Body of pancreas (tissue), 4 donors: ENCODE data around the gene GIPC1. TPM values are rescaled to one million over a fixed set of nuclear protein-coding genes. Genes with fewer than 3 reads are reported as not detected.
A peak's percentile ranks its signal among the peaks of the same experiment; 100 is the strongest.

Source experiments
- ATAC-seq: fragments of 150-250 bp; one replicate; pipeline ENCODE4 v1.9.1; 2016
- DNase-seq, 4 donors: peaks; one replicate each; pipeline ENCODE4 v3.0.0-alpha.2; 2019
- H3K27ac ChIP-seq, 4 donors: fragments of 200-600 bp; sonication (generic); 1 replicate in 3 of 4; 2 replicates in 1 of 4; pipeline versions ENCODE4 v1.5.1 to v1.6.1; 2016 to 2019; ENCODE audit warnings: mild to moderate bottlenecking in 1 of 4, mixed read lengths in 1 of 4, moderate library complexity in 1 of 4
- H3K27me3 ChIP-seq, 2 donors: fragments of 200-600 bp; sonication (generic); one replicate each; pipeline ENCODE4 v1.6.0; 2016; ENCODE audit warnings: mild to moderate bottlenecking in 1 of 2
- H3K36me3 ChIP-seq, 2 donors: fragments of 200-600 bp; sonication (generic); replicated peaks in 1 of 2; 2 replicates each; pipeline ENCODE4 v1.5.1; 2016; ENCODE audit warnings: low read depth in 2 of 2; ENCODE audit not compliant: insufficient read depth in 1 of 2
- H3K4me1 ChIP-seq: fragments of 200-600 bp; sonication (generic); one replicate; pipeline ENCODE4 v1.6.0; 2016
- H3K4me3 ChIP-seq, 2 donors: fragments of 200-600 bp; sonication (generic); 1 replicate in 1 of 2; 2 replicates in 1 of 2; pipeline ENCODE4 v1.5.1; 2016 to 2019
- H3K9me3 ChIP-seq, 3 donors: fragments of 200-600 bp; sonication (generic); 1 replicate in 2 of 3; 2 replicates in 1 of 3; pipeline ENCODE4 v1.5.1; 2016
- CTCF ChIP-seq, 7 experiments: fragments of 450-650 bp in 4 of 7; fragments of 200-600 bp in 3 of 7; sonication (generic) in 3 of 7; IDR thresholded peaks; one replicate each; pipeline ENCODE4 v1.5.1; 2016 to 2019; ENCODE audit warnings: antibody characterized with exemption in 7 of 7
- POLR2A ChIP-seq, 3 donors: fragments of 450-650 bp; IDR thresholded peaks; one replicate each; pipeline ENCODE4 v1.6.1; 2016; ENCODE audit warnings: antibody characterized with exemption in 3 of 3, mild to moderate bottlenecking in 2 of 3
- WGBS, 2 donors: methylation state at CpG; one replicate each; pipeline ENCODE4 v1.1.5; 2017; 5-methylcytosine and 5-hydroxymethylcytosine counted together
- intact Hi-C: fragments of 100-400 bp; cut with DNase I; formaldehyde crosslinking; loops from one replicate; pipeline ENCODE4 v1.15.1; 2023
- total RNA-seq, 2 donors: library from RNA; depleted of rRNA; stranded (reverse); fragments of >200 nt; gene quantifications; one replicate each; pipeline ENCODE4 v1.1.0, GENCODE V29; 2016

GIPC1 gene
- total RNA-seq, 2 donors from 2014 or later, result 34.5 to 120 TPM

GRCh38 chr19:14495672-14496028 lies 277 bp downstream of the GIPC1 start:
- no peaks in the 10 kb centered on the region for H3K9me3 ChIP-seq
- intact Hi-C loops, result no loop called here
- no peak for DNase-seq
- H3K36me3 ChIP-seq, result no peaks in the 10 kb centered on the region
- peak; percentile 1 for ATAC-seq
- H3K27ac ChIP-seq, result peak overlapping the region; percentile 32 to 86 (median 66)
- 0% methylated on average over 27 of the region's 28 CpGs; no CpG with 5 or more reads in 1 of the 2 donors for WGBS, 2 donors
- TF ChIP-seq CTCF (IDR thresholded peaks at IDR 0.05) (no peak), POLR2A (IDR thresholded peaks at IDR 0.05) (no peak)
- H3K27me3 ChIP-seq, result no peaks in the 10 kb centered on the region
- peaks cover 27% of the 10 kb centered on the region for H3K4me1 ChIP-seq
- peak overlapping the region; percentile 58 to 69 for H3K4me3 ChIP-seq

GRCh38 chr19:14494910-14495671 lies 836 bp downstream of the GIPC1 start:
- Histone ChIP-seq H3K36me3 (no peaks in the 10 kb centered on the region), H3K4me1 (peaks cover 27% of the 10 kb centered on the region), H3K27ac (peak overlapping the region in 3 of 4 donors; percentile 53 to 86 (median 79)), H3K27me3 (no peaks in the 10 kb centered on the region), H3K4me3 (peak overlapping the region; percentile 58 to 69), H3K9me3 (no peaks in the 10 kb centered on the region)
- WGBS, 2 donors, result 29 to 47% methylated on average over 6 to 14 of the region's 14 CpGs
- no peak for DNase-seq
- intact Hi-C loops, result no loop called here
- no peak for ATAC-seq
- TF ChIP-seq CTCF (IDR thresholded peaks at IDR 0.05) (no peak), POLR2A (IDR thresholded peaks at IDR 0.05) (no peak)

GRCh38 chr19:14494411-14494810 lies 1.5 kb downstream of the GIPC1 start:
- Histone ChIP-seq H3K4me3 (no peak overlapping the region), H3K27ac (no peak overlapping the region)
- no peak for TF ChIP-seq POLR2A (IDR thresholded peaks at IDR 0.05)
- TF ChIP-seq CTCF (IDR thresholded peaks at IDR 0.05), result no peak

GRCh38 chr19:14492756-14493337 lies 3.1 kb downstream of the GIPC1 start:
- H3K27ac ChIP-seq, result no peak overlapping the region
- WGBS, 2 donors, result 82 to 86% methylated on average over 5 of the region's 5 CpGs

More at GRCh38 chr19:14494411-14494810, 1.5 kb downstream of the GIPC1 start:
- ATAC-seq (no peak), DNase-seq (no peak)
- Histone ChIP-seq H3K9me3 (no peaks in the 10 kb centered on the region), H3K4me1 (peaks cover 27% of the 10 kb centered on the region), H3K36me3 (no peaks in the 10 kb centered on the region), H3K27me3 (no peaks in the 10 kb centered on the region)
- 82 to 88% methylated on average over 4 of the region's 4 CpGs for WGBS, 2 donors
- intact Hi-C loops, result no loop called here

More at GRCh38 chr19:14492756-14493337, 3.1 kb downstream of the GIPC1 start:
- Histone ChIP-seq H3K9me3 (no peaks in the 10 kb centered on the region), H3K36me3 (peaks cover 0 to 5% of the 10 kb centered on the region in 2 donors), H3K4me3 (no peak overlapping the region), H3K27me3 (no peaks in the 10 kb centered on the region), H3K4me1 (peaks cover 27% of the 10 kb centered on the region)
- ATAC-seq (no peak), DNase-seq (no peak)
- TF ChIP-seq CTCF (IDR thresholded peaks at IDR 0.05) (no peak), POLR2A (IDR thresholded peaks at IDR 0.05) (no peak)
- intact Hi-C loops, result no loop called here
